GM19324 (cell line): ENCODE measurements around the gene PSMA6.
"Not testable (repeated sequence)": the region's sequence is repeated elsewhere in the genome, so short reads cannot be mapped to it uniquely, and the experiment has no call there.

ENCODE experiments used
- ATAC-seq: cut with Tn5 transposase; IDR thresholded peaks from one replicate; pipeline ENCODE4 v1.9.1; 2021; ENCODE audit warnings: mild to moderate bottlenecking, moderate library complexity; ENCODE audit not compliant: unreplicated experiment, low FRiP score

Gene PSMA6

DNA sequence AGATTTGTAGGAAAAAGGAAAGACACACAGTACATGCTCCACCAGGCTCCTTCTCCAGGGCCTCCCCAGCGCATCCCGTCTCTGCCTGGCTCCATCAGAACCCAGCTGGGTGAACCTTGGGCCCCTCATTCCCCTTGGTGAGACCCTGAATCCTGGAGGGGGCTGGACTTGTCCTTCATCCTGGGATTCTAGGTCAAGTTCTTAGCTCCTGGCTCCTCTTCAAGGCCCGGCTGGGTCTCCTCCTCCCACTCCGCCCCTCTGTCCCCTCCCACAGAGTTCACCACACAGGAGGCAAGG lies 49.2 kb downstream of the PSMA6 start:
- ATAC-seq: no peak

DNA sequence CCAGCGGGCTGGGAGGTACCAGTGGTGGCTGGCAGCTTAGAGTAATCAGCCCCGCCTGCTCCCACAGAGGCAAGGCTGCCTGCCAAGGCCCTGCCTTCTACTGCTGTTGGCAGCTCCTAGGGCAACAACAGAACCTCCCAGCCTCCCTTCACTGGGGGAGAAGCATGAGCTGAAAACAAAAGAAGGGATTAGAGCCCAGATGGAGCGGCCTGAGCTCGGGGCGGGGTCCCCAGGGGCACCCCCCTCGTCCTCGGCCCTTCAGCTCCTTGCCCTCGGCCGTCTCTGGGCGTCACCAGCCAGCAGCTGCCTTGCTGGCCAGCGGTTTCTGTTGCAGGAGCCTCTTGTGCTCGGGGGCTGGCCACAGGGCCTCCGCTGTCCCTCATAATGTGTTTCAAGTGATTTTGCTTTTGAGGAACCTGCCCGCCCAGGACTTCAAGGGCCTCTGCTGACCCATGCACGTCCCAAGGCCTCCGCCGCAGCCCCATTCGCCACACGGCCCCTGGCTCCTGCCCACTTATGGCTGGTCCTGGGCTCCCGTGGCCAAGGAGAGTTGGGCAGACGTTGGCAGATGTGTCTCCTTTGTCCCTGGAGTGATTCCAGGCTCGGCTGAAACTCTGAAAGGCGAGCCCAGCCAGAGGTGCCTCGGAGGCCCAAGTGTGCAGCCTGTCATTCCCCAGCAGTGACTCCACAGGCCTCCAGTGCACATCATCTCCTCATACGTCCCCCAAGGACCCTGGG lies 49.7 kb downstream of the PSMA6 start:
- ATAC-seq: no peak

DNA sequence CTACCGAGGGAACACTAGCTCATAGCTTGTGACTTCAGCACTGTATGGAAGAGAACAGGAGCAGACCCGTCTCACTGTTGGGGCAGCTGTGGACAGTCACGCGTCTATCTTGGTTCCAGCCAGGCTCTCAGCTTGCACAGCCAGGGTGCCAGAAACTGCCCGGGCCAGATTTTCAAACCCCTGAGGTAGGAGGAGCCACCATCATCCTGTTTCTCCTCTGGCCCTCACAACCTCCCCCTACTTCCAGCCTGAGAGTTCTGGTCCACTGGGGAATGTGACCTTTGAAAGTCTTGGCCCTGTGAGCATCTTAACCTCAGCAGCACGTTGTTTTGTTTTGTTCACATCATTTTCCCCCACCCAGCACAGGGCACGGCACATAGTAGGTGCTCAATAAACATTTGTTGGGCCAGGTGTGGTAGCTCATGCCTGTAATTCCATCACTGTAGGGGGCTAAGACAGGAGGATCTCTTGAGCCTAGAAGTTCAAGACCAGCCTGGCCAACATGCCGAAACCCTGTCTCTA lies 50.4 kb downstream of the PSMA6 start:
- no peak for ATAC-seq

DNA sequence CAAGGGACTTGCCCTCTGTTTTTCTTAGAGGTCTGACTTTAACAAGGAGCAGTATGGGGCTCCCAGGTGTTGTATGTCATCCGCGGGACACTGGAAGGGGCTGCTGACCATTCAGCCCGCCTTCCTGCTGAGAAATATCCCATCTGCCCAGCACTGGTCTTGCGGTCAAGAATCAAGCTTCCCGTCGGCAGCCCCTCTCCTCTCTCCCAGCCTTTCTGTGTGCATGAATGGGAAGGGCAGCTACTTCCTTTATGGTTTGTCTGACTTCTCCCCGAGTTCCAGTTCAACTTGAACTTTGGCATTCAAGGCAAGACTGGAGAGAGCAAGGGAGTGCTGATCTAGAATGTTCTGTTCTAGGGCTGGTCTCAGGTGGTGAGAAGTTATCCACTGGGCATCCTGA lies 51.5 kb downstream of the PSMA6 start:
- ATAC-seq: no peak

DNA sequence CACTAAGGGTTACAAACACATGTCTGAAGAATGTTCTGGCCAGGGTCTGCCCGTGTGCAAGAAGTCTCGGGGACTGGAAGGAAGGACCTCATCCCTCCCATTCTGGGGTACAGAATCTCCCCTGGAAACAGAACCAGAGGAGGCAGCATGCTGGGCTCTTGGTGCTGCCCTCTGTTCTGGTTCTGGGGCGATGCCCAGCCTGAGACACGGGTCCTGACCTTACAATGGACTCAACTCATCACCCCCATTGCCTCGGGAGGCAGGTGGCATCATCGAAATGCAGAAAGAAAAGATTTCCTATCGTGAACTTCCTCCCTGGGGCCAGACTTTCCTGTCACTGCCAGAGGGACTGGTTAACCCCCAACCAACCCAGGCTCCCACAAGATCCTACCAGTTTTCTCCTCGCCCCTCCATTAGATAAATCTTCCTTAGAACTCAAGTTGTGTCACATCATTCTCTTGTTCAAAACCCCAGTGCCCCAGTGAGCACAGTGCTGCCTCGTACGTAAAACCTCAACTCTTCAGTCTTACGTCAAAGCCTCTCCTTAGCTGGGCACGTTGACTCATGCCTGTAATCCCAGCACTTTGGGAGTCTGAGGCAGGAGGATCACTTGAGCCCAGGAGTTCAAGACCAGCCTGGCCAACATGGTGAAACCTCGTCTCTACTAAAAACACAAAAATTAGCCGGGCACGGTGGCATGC lies 52.1 kb downstream of the PSMA6 start:
- no peak for ATAC-seq

DNA sequence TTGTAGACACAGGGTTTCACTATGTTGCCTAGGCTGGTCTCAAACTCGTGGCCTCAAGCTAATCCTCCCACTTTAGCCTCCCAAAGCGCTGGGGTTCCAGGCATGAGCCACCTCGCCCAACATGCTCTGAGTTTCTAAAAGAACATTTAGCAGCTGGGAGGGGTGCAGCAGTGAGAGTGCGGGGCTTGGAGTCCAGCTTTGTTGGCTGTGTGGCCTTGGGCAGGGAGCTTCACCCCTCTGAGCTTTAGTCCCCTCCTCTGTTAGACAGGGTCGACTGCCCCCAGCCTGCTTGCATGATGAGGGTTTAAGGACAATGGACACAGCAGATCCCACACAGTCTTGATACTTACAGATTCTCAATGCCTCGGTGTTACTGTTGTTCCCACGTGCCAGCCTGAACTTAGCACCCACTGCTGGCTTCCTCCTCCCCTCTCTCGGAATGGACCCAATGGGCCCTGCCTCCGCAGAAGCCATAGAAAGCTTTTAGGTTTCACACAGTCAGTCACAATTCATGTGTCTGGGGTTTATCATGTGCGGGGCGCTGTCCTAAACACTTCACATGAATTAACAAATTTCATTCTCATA lies 54.6 kb downstream of the PSMA6 start:
- no peak for ATAC-seq

DNA sequence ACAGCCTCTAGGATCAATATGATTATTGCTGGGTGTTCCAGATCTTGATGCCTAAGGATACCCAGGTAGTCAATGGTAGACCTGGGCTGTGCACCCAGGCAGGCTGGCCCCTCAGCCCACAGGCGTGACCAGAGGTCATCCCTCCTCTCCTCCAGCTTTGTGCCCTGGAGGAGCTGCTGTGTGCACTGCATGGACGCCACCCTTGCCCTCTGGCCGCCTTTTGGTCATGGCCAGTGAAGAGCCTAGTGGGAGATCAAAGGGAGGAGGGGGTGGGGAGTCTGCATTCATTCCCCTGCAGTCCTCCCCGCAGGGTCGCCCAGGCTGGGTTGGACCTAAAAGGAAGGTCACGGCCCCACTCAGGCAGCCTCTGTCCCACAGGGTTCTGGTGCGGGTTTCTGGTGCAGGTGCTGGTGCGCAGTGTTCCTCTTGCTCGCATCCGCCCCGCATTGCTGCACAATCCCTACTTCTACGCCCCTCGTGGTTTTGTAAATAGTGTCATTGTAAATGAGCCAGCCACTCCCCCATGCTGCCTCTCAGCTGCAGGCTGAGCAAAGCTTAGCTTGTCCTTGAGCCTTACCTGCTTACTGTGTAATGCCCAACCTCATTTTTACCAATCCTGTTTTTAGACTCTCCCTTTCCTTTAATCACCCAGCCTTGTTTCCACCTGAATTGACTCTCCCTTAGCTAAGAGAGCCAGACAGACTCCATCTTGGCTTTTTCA lies 55.3 kb downstream of the PSMA6 start:
- no peak for ATAC-seq

DNA sequence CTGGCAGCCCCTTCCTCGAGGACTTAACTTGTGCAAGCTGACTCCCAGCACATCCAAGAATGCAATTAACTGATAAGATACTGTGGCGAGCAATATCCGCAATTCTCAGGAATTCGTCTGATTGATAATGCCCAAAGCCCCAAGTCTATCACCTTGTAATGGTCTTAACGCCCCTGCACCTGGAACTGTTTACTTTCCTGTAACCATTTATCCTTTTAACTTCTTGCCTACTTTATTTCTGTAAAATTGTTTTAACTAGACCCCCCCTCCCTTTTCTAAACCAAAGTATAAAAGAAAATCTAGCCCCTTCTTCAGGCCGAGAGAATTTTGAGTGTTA lies 55.8 kb downstream of the PSMA6 start:
- not testable (repeated sequence) for ATAC-seq

DNA sequence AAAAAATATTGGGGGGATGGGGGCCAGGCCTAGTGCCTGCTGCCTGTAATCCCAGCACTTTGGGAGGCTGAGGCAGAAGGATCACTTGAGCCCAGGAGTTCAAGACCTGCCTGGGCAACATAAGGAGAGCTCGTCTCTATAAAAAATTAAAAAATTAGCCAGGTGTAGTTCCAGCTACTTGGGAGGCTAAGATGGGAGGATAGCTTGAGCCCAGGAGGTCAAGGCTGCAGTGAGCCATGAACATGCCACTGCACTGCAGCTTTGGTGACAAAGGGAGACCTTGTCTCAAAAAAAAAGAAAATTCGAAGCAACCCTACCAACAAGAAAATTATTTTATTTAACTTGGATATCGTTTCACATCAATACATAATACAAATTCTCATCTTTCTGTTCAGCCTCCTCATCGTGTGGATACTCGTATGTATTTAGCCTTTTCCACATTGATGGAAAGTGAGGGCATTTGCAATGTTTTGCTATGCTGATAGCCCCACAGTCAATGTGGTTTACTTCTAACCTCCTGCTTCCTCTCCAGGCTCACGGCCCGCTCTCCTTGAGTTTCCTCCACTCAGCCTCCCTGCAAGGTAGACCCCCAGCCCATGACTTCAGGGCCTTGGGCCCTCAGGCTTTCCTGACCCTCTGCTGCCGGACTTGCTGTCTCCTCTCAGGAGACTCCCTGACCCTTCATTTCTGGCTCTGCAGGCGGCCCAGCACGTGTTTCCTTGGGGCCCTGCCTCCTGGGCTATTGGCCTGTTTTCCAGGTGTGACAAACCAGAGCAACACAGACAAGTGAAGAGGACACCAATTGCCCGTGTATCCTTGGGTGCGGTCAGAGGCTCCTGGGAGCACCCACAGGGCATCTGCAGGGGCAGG lies 57.5 kb downstream of the PSMA6 start:
- ATAC-seq: no peak

DNA sequence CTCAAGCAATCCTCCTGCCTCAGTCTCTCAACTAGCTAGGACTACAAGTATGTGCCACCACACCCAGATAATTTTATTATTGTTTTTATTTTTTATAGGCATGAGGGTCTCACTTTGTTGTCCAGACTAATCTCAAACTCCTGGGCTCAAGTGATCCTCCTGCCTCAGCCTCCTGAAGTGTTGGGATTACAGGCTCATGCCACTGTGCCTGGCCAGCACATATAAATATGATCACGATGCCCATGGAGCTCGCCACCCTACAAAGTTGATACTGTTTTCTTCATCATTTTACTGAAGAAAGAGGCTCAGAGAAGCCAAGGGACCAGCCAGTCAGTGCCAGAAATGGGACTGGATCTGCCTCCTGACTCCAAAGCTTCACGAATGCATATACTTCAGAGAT lies 59.3 kb downstream of the PSMA6 start:
- no peak for ATAC-seq

DNA sequence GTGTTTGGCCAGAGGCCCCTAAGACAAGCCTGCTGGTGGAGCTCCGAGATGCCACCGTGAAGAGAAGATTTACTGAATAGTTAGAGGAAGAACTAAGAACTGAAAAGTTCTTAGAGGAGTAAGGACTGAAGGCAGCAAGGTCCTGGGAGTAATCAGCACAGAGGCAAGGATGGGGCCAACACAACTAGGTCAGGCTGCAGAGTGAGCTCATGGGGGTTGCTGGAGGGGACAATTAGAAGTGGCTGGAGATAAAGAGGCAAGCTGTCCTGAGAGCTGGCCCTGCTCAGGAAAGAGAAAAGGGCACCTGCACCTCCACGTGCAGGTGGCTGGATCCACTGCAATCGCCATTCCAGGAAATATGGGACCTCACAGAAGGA lies 59.7 kb downstream of the PSMA6 start:
- no peak for ATAC-seq

DNA sequence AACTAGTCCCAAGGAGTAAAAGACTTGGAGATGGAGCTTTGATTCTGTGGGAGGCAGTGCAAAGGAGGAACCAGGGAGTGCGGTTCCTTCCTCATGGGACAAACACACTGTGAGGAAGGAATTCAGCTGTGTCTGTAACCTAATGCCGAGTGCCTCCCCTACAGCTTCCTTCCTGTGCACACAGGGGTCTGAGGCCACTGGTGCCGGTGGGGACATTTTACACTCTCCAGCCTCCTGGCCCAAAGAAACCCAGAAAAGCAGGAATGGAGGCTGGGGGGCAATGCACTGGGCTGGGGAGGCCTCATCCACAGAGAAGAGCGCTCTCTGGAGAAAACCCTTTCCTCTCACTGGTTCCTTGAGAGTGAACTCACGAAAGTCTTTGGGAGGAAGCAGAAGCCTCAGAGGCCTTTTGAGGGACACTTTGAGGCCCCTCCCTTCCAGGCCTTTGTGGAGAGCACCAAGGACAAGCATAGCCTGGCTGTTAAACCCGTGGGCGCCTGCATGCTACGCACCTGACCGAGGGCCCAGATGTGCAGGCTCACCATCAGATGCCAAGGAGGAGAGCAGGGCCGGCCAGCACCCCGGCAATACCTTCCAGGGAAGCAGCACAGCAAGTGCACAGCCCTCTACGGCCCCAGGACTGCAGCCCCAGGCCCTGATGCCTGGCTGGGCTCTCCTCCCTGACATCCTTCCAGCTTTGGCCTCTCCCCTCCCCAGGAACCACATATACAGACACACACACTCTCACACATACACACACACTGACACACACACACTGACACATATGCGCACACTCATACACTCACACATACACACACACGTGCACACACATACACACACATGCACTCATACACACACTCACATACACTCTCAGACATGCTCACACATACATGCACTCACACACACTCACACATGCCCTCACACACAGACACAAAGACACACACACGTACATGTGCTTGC lies 60.4 kb downstream of the PSMA6 start:
- ATAC-seq: no peak

DNA sequence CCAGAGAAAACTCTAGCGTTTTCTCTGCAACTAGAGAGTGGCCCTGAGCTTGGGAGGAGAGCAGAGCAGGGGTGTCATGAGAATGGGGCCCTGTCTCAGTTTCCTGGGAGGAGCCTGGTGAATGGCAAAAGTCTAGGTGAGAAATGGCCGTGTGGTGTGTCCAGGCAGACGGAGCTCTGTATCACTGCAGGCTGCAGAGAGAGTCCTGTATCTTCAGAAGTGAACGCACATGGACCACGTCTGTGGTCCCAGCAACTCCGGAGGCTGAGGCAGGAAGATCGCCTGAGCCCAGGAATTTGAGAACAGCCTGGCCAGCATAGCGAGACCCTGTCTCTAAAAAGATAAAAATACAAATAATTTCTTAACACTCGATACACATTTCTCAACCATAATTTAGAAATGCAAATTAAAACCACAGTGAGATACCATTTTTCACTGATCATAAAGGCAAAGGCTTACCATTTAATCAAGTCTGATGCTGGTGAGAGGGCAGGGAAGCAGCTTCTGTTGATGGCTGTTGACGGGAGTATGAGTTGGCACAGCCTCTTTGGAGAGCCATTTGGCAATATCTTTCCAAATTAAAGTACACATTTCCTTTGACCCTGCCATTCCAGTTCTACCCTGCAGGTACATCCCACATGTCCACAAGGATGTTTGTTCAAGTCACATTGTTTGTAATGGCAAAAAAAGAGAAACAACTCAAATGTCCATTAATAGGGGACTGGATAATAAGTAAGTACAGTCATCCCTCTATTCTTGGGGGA lies 61.4 kb downstream of the PSMA6 start:
- no peak for ATAC-seq

DNA sequence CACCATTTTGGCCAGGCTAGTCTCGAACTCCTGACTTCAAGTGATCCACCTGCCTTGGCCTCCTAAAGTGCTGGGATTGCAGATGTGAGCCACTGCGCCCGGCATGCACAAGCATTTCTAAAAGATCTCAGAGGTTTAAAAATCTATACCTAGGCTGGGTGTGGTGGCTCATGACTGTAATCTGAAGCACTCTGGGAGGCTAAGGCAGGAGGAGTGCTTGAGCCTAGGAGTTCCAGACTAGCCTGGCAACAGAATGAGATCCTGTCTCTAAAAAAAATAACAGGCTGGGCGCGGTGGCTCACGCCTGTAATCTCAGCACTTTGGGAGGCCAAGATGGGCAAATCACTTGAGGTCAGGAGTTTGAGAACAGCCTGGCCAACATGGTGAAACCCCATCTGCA lies 63.1 kb downstream of the PSMA6 start:
- not testable (repeated sequence) for ATAC-seq

DNA sequence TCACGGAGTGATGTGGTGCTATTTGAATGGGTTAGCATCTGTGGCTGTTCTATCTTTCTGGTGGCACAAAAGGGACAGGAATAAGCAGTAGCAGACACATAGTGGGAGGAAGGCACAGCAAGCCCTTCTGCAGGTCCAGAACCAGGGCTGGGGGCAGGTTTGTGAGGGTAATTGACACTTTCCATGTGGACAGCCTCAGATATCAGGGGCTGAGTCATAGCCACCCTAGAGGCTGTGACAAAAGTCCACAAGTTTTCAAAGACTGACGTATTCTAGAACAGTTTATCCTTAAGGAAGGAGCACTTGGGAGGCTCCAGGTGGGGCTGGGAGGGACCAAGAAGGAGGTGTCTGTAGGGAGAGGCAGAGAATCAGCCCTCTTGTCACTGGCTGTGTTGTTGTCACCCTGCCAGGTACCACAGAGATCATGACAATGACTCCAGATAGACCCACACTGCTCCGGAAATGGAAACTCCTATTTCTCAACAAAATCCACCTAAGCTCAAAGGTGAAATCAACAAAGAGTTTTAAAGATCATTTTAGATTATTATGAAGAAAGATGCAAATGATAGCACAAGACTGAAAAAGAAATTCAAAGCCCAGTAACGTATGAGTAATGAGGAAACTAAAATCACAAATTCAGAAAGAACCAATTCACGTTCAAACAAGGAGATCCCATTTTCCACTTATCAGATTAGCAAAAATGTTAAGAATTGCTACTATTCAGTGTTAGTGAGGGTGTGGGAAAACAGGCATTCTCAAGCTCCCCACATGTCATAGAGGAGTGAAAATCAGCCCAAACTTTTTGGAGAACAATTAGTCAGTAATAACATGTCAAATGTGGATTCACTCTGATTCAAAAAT lies 64.0 kb downstream of the PSMA6 start:
- no peak for ATAC-seq

DNA sequence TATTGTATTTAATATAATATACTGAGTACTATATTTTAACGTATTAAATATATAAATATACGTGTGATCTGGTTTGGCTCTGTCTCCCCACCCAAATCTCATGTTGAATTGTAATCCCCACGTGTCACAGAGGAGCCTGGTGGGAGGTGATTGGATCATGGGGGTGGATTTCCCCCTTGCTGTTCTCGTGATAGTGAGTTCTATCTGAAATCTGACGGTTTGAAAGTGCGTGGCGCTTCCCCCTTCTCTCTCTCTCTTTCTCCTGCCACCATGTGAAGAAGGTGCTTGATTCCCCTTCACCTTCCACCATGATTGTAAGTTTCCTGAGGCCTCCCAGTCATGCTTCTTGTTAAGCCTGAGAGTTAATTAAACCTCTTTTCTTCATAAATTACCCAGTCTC lies 67.5 kb downstream of the PSMA6 start:
- ATAC-seq: not testable (repeated sequence)

DNA sequence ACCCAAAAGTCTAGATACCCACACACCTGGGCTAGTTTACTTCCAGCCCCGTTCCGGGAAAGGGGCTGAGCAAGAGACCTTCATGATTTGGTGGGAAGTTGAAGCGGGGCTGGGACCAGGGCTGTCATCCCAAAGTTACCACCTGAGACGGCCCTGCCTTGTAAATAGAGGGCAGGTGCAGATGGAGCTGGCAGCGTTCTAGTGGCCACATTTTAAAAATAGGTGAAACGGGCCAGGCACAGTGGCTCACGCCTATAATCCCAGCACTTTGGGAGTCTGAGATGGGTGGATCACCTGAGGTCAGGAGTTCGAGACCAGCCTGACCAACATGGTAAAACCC lies 68.9 kb downstream of the PSMA6 start:
- no peak for ATAC-seq

DNA sequence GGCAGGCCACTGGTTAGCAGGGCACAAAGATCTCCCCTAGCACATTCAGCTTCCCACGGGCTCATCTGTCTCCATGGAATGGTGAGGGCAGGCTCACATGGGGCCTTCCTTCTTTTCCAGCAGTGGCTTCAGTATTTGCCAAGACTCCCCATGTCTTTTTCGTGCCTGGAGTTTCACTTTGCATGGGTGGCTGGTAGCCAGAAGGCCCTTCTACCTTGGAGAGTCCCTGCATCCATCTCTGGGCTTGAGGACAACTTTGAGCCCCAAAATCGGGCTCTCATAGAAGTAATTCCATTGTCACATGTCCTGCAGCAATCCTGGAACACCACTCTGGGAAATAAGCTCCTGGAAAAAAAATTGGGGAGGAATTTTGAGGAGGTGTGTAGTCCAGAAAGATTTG lies 70.3 kb downstream of the PSMA6 start:
- no peak for ATAC-seq
